HEK293T (cell line): ENCODE results near the gene LRRC45.

Experiments used
- ARNT ChIP-seq: fragments of 450-650 bp; IDR thresholded peaks from 2 replicates; pipeline ENCODE4 v1.6.1; 2017; ENCODE audit warnings: mild to moderate bottlenecking
- BHLHE40 ChIP-seq: fragments of 450-650 bp; IDR thresholded peaks from 2 replicates; pipeline ENCODE4 v1.6.1; 2016; ENCODE audit warnings: mild to moderate bottlenecking, moderate library complexity, borderline replicate concordance
- CTBP1 ChIP-seq: fragments of 450-650 bp; IDR thresholded peaks from 2 replicates; pipeline ENCODE4 v1.6.1; 2016; ENCODE audit warnings: borderline replicate concordance
- ELF4 ChIP-seq: fragments of 450-650 bp; IDR thresholded peaks from 2 replicates; pipeline ENCODE4 v1.6.1; 2017; ENCODE audit warnings: antibody characterized with exemption
- FOXA1 ChIP-seq: fragments of 450-650 bp; IDR thresholded peaks from 2 replicates; pipeline ENCODE4 v1.6.1; 2016; ENCODE audit warnings: mild to moderate bottlenecking
- FOXK2 ChIP-seq: fragments of 450-650 bp; IDR thresholded peaks from 2 replicates; pipeline ENCODE4 v1.6.1; 2016; ENCODE audit warnings: mild to moderate bottlenecking
- FOXM1 ChIP-seq: fragments of 450-650 bp; IDR thresholded peaks from 2 replicates; pipeline ENCODE4 v1.6.1; 2017; ENCODE audit warnings: mild to moderate bottlenecking, borderline replicate concordance
- L3MBTL2 ChIP-seq: fragments of 450-650 bp; conservative IDR thresholded peaks from 2 replicates; pipeline ENCODE4 v1.6.1; 2016; ENCODE audit warnings: mild to moderate bottlenecking
- NFRKB ChIP-seq: fragments of 450-650 bp; IDR thresholded peaks from 2 replicates; pipeline ENCODE4 v1.6.1; 2016; ENCODE audit warnings: mild to moderate bottlenecking, moderate library complexity
- SP1 ChIP-seq: fragments of 450-650 bp; IDR thresholded peaks from 2 replicates; pipeline ENCODE4 v1.6.1; 2017
- SUZ12 ChIP-seq: fragments of 450-650 bp; IDR thresholded peaks from 2 replicates; pipeline ENCODE4 v1.6.1; 2016; ENCODE audit warnings: mild to moderate bottlenecking
- TARDBP ChIP-seq: fragments of 450-650 bp; IDR thresholded peaks from 2 replicates; pipeline ENCODE4 v1.6.1; 2016
- TF ChIP-seq, protein P1 (sequence below): fragments of 450-650 bp; IDR thresholded peaks from 2 replicates; pipeline ENCODE4 v1.6.1; 2016

GRCh38 chr17:81987161-81987770 is 35.8 kb upstream of the LRRC45 start:
- TF ChIP-seq NFRKB (no peak), SUZ12 (no peak), ELF4 (no peak), SP1 (no peak), ARNT (no peak), CTBP1 (no peak), FOXA1 (no peak), FOXK2 (no peak), BHLHE40 (no peak), FOXM1 (no peak), L3MBTL2 (no peak), TARDBP (no peak)
- TF ChIP-seq, protein P1, sequence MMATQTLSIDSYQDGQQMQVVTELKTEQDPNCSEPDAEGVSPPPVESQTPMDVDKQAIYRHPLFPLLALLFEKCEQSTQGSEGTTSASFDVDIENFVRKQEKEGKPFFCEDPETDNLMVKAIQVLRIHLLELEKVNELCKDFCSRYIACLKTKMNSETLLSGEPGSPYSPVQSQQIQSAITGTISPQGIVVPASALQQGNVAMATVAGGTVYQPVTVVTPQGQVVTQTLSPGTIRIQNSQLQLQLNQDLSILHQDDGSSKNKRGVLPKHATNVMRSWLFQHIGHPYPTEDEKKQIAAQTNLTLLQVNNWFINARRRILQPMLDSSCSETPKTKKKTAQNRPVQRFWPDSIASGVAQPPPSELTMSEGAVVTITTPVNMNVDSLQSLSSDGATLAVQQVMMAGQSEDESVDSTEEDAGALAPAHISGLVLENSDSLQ = no peak
